ENCODE results near the gene ANGPTL4.

ANGPTL4 gene

GRCh38 chr19:8421484-8422461, 57.8 kb downstream of the ANGPTL4 start:
- no peak for DNase-seq

GRCh38 chr19:8423817-8424223, 59.9 kb downstream of the ANGPTL4 start:
- no peak for DNase-seq
